Measurements from ENCODE around the gene ADH5.
"Not testable (repeated sequence)": the region's sequence is repeated elsewhere in the genome, so short reads cannot be mapped to it uniquely, and the experiment has no call there.

Gene ADH5

GRCh38 chr4:99082192-99082591 is 6.4 kb downstream of the ADH5 start:
- no peak for DNase-seq (ENCODE audit: low spot score)

GRCh38 chr4:99080869-99081268 is 7.7 kb downstream of the ADH5 start:
- not testable (repeated sequence) for DNase-seq (ENCODE audit: low spot score)

DNA sequence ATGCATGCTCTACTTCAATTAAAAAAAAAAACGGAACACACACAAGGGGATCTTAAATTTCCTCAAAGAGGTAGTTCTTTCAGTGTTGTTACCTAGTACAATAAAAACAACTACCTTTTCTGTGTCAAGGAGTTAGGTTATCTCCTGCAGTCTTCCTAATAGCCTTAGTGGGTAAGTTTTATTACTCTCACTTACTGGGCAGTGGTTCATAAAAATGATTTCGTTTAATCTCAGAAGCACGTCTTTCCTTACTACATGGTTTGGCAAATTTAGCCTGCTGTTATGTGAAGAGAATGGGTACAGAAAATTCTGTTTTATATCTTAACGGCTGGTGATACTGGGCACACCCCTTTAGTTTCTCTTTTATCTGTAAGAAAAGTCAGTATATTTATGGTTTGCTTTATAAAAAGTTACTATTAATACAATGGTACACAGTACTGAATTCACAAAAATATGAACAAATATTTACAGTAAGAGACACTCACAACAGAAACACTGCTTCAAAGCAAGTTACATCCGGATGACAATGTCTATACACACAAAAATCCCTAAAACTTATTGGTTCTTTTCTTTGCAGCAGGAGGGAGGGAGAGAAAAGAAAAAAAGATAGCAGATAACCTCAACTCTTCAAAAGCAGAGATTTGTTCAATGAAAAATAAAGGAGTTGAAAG is 8.8 kb downstream of the ADH5 start:
- no peak for DNase-seq (ENCODE audit: low spot score)

DNA sequence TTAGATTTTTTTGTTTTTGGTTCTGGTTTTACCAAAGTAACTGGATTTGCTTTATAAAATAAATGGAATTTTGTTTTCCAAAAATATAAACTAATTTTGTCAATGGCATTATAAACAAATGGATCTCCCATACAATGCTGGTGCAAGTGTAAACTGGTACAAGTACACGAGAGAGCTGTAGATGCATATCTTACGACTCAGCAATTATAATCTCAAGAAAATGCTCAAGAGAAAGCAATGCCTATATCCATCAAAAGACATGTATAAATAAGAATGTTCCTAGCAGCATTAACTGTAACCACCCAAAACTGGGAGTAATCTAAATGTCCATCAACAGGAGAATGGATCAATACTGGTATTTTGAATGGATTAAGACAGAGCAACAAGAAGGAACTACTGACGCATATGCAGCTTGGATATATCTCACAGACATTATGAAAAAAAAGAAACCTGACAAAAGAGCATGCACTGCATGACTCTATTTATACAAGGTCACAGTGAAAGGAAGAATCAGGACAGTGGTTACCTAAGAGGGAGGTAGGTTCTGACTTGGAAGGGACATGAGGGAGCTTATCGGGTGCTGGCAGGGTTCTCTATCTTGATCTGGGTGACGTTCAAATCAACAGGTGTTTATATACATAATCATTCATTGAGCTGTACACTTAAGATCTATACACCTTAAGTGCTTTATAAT is 9.5 kb downstream of the ADH5 start:
- DNase-seq (ENCODE audit: low spot score): no peak

- no peak for DNase-seq (ENCODE audit: low spot score)
Measured at GRCh38 chr4:99078336-99078735, 10.3 kb downstream of the ADH5 start.

- DNase-seq (ENCODE audit: low spot score): no peak
Measured at GRCh38 chr4:99077177-99077576, 11.4 kb downstream of the ADH5 start.

GRCh38 chr4:99076292-99076976 is 12.2 kb downstream of the ADH5 start:
- DNase-seq (ENCODE audit: low spot score): no peak

- DNase-seq (ENCODE audit: low spot score): no peak
Measured at GRCh38 chr4:99074816-99075215, 13.8 kb downstream of the ADH5 start.

DNA sequence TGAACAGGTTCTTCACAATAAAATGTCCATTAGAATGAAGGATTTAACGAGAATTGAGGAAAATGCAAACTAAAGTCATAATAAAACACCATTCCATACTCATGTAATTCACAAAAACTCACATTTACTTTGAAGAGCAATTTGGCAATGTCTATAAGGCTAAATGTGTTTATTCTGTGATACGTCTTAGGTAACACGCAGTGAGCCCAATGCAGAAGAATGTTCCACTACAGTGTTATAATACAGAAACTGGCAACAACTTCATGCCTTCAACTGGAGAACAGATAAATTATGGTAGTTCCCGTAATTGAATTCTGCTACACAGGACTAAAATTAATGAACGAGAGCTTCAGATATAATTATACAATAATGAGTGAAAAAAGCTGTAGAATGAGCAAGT is 17.4 kb downstream of the ADH5 start:
- DNase-seq (ENCODE audit: low spot score): no peak

DNA sequence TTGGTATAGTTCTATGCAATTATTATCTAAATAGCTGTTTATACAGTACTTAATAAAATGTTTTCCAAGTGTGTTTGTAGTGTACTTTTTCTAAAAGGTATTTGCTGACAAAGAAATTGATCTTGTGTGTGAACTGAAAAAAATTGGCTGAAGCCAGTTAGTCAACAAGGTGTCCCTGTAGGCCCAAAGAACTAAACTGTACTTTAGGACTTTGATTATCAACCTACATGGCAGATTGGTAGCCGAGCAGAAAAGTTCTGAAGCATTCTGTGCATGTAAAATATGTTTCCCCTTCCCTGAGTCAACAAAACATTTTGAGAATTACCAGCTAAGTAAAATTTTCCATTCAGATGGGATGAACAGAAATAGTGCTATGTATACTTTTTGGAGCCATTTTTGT is 21.0 kb downstream of the ADH5 start:
- no peak for DNase-seq (ENCODE audit: low spot score)

DNA sequence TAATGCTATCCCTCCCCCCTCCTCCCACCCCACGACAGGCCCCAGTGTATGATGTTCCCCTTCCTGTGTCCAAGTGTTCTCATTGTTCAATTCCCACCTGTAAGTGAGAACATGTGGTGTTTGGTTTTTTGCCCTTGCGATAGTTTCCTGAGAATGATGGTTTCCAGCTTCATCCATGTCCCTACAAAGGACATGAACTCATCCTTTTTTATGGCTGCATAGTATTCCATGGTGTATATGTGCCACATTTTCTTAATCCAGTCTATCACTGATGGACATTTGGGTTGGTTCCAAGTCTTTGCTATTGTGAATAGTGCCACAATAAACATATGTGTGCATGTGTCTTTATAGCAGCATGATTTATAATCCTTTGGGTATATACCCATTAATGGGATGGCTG is 23.1 kb downstream of the ADH5 start:
- DNase-seq (ENCODE audit: low spot score): not testable (repeated sequence)

DNA sequence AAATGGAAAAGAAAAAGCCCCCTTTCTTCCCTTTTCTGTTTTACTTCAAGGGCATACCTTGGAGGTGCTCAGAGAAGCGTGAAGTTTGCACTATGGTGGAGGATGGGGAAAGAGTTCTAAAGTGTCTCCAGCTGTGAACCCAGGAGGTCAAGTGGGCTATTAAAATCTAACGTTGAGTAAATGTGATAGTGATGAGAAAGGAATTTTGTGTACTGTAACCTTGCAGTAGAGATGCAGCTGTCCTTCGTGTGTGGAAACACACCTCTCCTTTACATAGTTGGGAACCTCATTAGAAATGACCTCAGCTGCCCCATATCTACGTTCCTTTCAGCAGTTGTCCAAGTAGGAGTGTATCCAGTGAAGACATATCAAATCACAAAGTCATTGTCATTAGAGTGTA is 26.5 kb downstream of the ADH5 start:
- DNase-seq (ENCODE audit: low spot score): no peak

DNA sequence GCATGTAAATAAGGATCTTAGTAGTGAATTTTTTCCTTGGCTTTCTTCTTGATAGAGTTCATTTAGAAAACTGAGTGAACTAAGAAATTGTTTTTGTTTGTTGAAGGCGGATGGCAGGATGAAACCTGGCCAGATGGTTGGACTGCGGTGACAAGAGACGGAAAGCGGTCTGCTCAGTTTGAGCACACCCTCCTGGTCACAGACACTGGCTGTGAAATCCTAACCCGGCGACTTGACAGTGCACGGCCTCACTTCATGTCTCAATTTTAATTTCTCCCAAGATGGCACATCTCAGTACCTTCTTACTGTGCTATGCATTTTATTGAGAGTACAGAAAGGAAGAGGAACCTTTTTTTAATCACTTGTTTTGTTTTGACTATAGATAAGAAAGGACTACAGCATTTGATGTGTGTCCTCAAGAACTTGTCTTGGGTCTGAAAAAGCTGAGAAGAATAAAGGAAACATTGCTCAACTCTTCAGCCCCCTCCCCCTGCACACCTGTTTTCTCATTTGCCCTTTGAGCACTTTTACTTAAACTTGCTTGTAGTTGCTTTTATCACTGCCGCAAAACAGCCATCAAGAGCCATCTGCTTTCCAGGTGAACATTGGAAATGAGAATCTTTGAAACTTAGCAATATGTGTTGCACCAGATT is 27.4 kb downstream of the ADH5 start:
- no peak for DNase-seq (ENCODE audit: low spot score)

DNA sequence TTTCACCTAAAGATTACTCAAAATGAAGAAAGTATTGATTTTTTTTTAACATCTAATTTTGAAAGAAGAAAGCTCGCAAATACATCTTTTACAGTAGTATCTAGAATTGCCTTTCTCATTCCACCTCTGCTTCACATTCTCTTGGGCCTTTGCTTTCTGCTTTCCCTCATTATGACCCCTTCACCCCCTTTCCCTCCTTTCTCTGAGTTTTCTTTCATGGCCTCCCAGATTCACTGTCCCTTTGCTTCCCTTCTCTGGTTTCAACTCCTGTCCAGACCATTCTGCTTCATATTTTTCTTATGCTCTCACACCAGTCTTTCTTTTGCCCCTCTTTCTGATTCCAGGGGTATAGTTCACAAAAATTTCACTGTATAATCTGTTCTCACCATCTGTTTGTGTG is 29.0 kb downstream of the ADH5 start:
- DNase-seq (ENCODE audit: low spot score): no peak

GRCh38 chr4:99058228-99058627 is 30.4 kb downstream of the ADH5 start:
- no peak for DNase-seq (ENCODE audit: low spot score)

GRCh38 chr4:99054428-99054994 is 34.1 kb downstream of the ADH5 start:
- no peak for DNase-seq (ENCODE audit: low spot score)

DNA sequence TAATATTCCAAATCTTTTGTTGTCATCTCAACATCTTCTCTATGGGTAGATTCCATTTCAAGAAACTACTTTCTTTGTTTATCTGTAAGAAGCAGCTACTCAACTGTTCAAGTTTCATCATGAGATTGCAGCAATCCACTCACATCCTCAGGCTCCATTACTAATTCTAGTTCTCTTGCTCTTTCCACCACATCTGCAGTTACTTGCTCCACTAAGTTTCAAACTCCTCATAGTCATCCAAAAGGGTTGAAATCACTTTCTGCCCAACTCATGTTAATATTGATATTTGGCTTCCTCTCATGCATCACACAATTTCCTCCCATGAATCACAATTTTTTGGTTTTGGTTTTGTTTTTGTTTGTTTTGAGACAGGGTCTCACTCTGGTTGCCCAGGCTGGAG is 35.7 kb downstream of the ADH5 start:
- DNase-seq (ENCODE audit: low spot score): no peak

DNA sequence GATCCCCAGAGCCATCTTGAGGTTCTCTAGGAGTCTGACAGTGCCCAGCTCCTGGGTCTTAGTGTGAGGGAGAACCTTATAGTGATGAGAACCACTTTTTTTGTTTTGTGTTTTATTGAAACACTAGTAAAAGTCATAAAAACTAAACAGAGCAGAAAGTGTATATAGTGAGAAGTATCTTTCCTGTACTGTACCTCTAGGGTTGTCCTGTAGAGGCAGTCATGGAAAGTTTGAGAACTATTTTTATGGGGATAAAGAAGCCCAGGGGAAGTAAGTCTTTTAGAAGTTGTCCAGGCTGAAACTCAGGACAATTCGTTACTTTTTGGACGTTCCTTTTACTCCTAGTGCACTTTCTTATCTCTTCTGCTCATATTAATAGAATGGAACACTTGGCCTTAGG is 40.9 kb downstream of the ADH5 start:
- no peak for DNase-seq (ENCODE audit: low spot score)

GRCh38 chr4:99043346-99043745 is 45.2 kb downstream of the ADH5 start:
- DNase-seq (ENCODE audit: low spot score): no peak

GRCh38 chr4:99038213-99038612 is 50.4 kb downstream of the ADH5 start:
- no peak for DNase-seq (ENCODE audit: low spot score)

DNA sequence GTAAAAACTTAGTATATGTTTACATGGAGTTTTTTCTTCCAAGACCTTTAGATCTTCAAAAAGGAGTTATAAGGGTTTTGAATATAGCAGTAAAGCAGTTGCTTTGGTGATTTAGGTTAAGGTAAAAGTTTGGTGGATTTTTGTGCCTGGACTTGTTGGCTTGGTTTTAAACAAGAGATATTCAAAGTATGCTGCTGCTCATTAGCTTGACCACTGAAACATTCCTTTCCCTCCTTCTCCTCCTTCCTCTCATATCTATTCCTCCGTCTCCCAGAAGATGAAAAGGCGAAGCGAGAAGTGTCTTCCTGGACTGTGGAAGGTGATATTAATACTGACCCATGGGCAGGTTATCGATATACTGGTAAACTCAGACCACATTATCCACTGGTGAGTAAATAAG is 54.6 kb downstream of the ADH5 start:
- DNase-seq (ENCODE audit: low spot score): peak; percentile 10

DNA sequence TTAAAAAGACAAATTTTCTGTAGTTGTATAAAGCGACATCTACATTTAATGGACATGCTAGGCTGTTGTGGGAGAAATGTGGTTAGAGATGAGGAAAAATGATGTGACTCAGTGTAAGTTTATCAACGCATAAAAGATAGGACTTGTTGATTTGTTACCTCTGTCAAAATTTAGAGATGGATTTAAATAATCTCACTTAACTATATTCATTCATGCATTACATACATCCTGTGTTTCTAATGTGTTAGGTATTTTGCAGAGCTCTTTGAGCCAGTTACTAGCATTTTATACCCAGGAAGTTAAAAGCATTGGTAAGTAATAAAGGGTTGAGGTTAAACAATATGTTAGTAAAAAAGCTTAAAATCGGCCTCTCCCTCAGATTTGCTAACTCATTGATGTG is 58.7 kb downstream of the ADH5 start:
- no peak for DNase-seq (ENCODE audit: low spot score)
